Measurements from ENCODE around the gene KCNK7.

The KCNK7 gene

GRCh38 chr11:65545853-65546216 is 49.8 kb downstream of the KCNK7 start:
- Histone ChIP-seq H3K27me3 (ENCODE audit: insufficient read depth, low read length) (no peaks in the 10 kb centered on the region), H3K27ac (ENCODE audit: low read depth, low read length) (no peak overlapping the region), H3K4me3 (ENCODE audit: low read depth, low read length) (no peak overlapping the region)

More at GRCh38 chr11:65545853-65546216, 49.8 kb downstream of the KCNK7 start:
- Histone ChIP-seq H3K4me1 (ENCODE audit: control insufficient read depth, insufficient read depth, low read length, unreplicated experiment) (no peaks in the 10 kb centered on the region), H2AFZ (ENCODE audit: low read length, unreplicated experiment) (no peak overlapping the region), H3K36me3 (ENCODE audit: insufficient read depth, low read length) (0 out of 2 replicates have a peak, but pooled peaks cover 3% of the 10 kb centered on the region), H3K79me2 (ENCODE audit: control insufficient read depth, insufficient read depth, low read length, unreplicated experiment) (no peaks in the 10 kb centered on the region)
